Ecto neural progenitor cell (in vitro differentiated cells): ENCODE results near the gene PRDX5.

Source experiments
- DNase-seq: peaks from one replicate; pipeline ENCODE4 v3.0.0-alpha.2; 2018; ENCODE audit warnings: low spot score

PRDX5 gene

GRCh38 chr11:64362339-64362738 lies 44.4 kb downstream of the PRDX5 start:
- no peak for DNase-seq

DNA sequence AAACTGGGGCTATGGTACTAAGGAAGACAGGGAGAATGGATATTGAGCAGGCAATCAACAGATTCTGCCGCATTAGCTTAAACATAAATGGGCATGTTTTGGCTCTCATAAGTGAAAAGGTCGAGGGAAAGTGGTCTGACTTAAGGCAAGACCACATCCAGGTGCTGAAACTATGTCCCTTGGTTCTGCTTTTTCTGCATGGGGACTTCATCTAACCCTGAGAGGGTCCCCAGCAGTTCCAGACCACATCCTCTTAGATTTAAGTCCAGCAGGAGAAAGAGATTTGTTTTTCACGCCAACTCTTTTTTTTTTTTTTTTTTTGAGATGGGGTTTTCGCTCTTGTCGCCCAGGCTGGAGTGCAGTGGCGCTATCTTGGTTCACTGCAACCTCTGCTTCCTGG lies 46.5 kb downstream of the PRDX5 start:
- DNase-seq: no peak

GRCh38 chr11:64364911-64365310 lies 47.0 kb downstream of the PRDX5 start:
- DNase-seq: no peak

GRCh38 chr11:64366751-64367150 lies 48.8 kb downstream of the PRDX5 start:
- no peak for DNase-seq

- no peak for DNase-seq
These were observed 50.2 kb downstream of the PRDX5 start for GRCh38 chr11:64367931-64368672.

- DNase-seq: no peak
These were observed 50.8 kb downstream of the PRDX5 start for GRCh38 chr11:64368673-64369074.

- DNase-seq: no peak
These were observed 51.8 kb downstream of the PRDX5 start for GRCh38 chr11:64369440-64370421.

GRCh38 chr11:64371201-64371600 lies 53.3 kb downstream of the PRDX5 start:
- no peak for DNase-seq
